ENCODE data around the gene TNFAIP8L1. TPM values are rescaled to one million over a fixed set of nuclear protein-coding genes. Genes with fewer than 3 reads are reported as not detected.

The TNFAIP8L1 gene
- total and polyA plus RNA-seq, 2 experiments from 2014 or later = 13.6 to 14.3 TPM

GRCh38 chr19:4657835-4658234 lies 18.5 kb downstream of the TNFAIP8L1 start:
- Histone ChIP-seq H2AFZ (no peak overlapping the region), H3K9me3 (ENCODE audit: low read depth) (no peaks in the 10 kb centered on the region), H3K36me3 (replicated peaks; ENCODE audit: insufficient read depth, low read depth) (no peaks in the 10 kb centered on the region), H3K4me3 (no peak overlapping the region), H3K4me2 (no peak overlapping the region), H3K79me2 (no peaks in the 10 kb centered on the region), H4K20me1 (ENCODE audit: insufficient read depth, poor library complexity, severe bottlenecking) (no peaks in the 10 kb centered on the region), H3K4me1 (ENCODE audit: insufficient read depth) (no peaks in the 10 kb centered on the region), H3K9me2 (replicated peaks; ENCODE audit: insufficient read depth) (no peaks in the 10 kb centered on the region), H3K27ac (no peak overlapping the region), H3K27me3 (no peaks in the 10 kb centered on the region)
- 89% methylated on average over 8 of the region's 8 CpGs for WGBS (ENCODE audit: low lambda C conversion rate, missing lambda C conversion rate)
- DNase-seq (ENCODE audit: low spot score) = no peak
- no peak for TF ChIP-seq EZH2 (IDR thresholded peaks at IDR 0.05; ENCODE audit: borderline replicate concordance)
- TF ChIP-seq EZH2phosphoT487 (IDR thresholded peaks at IDR 0.05; ENCODE audit: low read depth, severe bottlenecking, unreplicated experiment) = no peak
- TF ChIP-seq CTCF (IDR thresholded peaks at IDR 0.05; ENCODE audit: poor library complexity) = no peak

GRCh38 chr19:4660181-4660791 lies 21.0 kb downstream of the TNFAIP8L1 start:
- Histone ChIP-seq H3K9me2 (replicated peaks; ENCODE audit: insufficient read depth) (no peaks in the 10 kb centered on the region), H3K9me3 (ENCODE audit: low read depth) (no peaks in the 10 kb centered on the region), H3K36me3 (replicated peaks; ENCODE audit: insufficient read depth, low read depth) (no peaks in the 10 kb centered on the region), H4K20me1 (ENCODE audit: insufficient read depth, poor library complexity, severe bottlenecking) (no peaks in the 10 kb centered on the region), H3K27ac (no peak overlapping the region), H3K4me3 (no peak overlapping the region), H2AFZ (no peak overlapping the region), H3K27me3 (no peaks in the 10 kb centered on the region), H3K79me2 (peaks cover 6% of the 10 kb centered on the region), H3K4me2 (no peak overlapping the region), H3K4me1 (ENCODE audit: insufficient read depth) (no peaks in the 10 kb centered on the region)
- peak; percentile 48 for DNase-seq (ENCODE audit: low spot score)
- no peak for TF ChIP-seq EZH2phosphoT487 (IDR thresholded peaks at IDR 0.05; ENCODE audit: low read depth, severe bottlenecking, unreplicated experiment)
- TF ChIP-seq CTCF (IDR thresholded peaks at IDR 0.05; ENCODE audit: poor library complexity) = peak; percentile 24
- no peak for TF ChIP-seq EZH2 (IDR thresholded peaks at IDR 0.05; ENCODE audit: borderline replicate concordance)
- whole genome bisulfite sequencing (ENCODE audit: low lambda C conversion rate, missing lambda C conversion rate) = 88% methylated on average over 15 of the region's 15 CpGs

GRCh38 chr19:4660993-4661392 lies 21.7 kb downstream of the TNFAIP8L1 start:
- 95% methylated on average over 4 of the region's 4 CpGs for WGBS (ENCODE audit: low lambda C conversion rate, missing lambda C conversion rate)
- Histone ChIP-seq H3K4me2 (no peak overlapping the region), H3K9me2 (replicated peaks; ENCODE audit: insufficient read depth) (no peaks in the 10 kb centered on the region), H3K79me2 (peaks cover 6% of the 10 kb centered on the region), H2AFZ (no peak overlapping the region), H3K27ac (no peak overlapping the region), H4K20me1 (ENCODE audit: insufficient read depth, poor library complexity, severe bottlenecking) (no peaks in the 10 kb centered on the region), H3K9me3 (ENCODE audit: low read depth) (no peaks in the 10 kb centered on the region), H3K4me1 (ENCODE audit: insufficient read depth) (no peaks in the 10 kb centered on the region), H3K27me3 (no peaks in the 10 kb centered on the region), H3K36me3 (replicated peaks; ENCODE audit: insufficient read depth, low read depth) (no peaks in the 10 kb centered on the region), H3K4me3 (no peak overlapping the region)
- DNase-seq (ENCODE audit: low spot score) = no peak
- TF ChIP-seq EZH2phosphoT487 (IDR thresholded peaks at IDR 0.05; ENCODE audit: low read depth, severe bottlenecking, unreplicated experiment) (no peak), CTCF (IDR thresholded peaks at IDR 0.05; ENCODE audit: poor library complexity) (no peak), EZH2 (IDR thresholded peaks at IDR 0.05; ENCODE audit: borderline replicate concordance) (no peak)

Data from hepatocyte (in vitro differentiated cells).